Choroid plexus epithelial cell (primary cell): Measurements from ENCODE around the gene C10orf95.
"Not testable (repeated sequence)": the region's sequence is repeated elsewhere in the genome, so short reads cannot be mapped to it uniquely, and the experiment has no call there.

Experiments used
- DNase-seq: peaks from one replicate; pipeline ENCODE4 v3.0.0-alpha.2; 2010; ENCODE audit warnings: low read depth
- H3K4me3 ChIP-seq: 2 replicates; pipeline ENCODE4 v1.5.1; 2011; ENCODE audit warnings: low read depth, mild to moderate bottlenecking, control low read depth, low read length, moderate library complexity
- CTCF ChIP-seq: conservative IDR thresholded peaks from 2 replicates; pipeline ENCODE4 v1.5.1; 2011; ENCODE audit warnings: low read depth, mild to moderate bottlenecking, control low read depth, inconsistent platforms, low read length, moderate library complexity

The C10orf95 gene

GRCh38 chr10:102455893-102456471, 4.6 kb upstream of the C10orf95 start:
- TF ChIP-seq CTCF: no peak
- no peak overlapping the region for H3K4me3 ChIP-seq
- peak; percentile 92 for DNase-seq

- not testable (repeated sequence) for H3K4me3 ChIP-seq, DNase-seq
Observed at GRCh38 chr10:102454662-102455487, 3.5 kb upstream of the C10orf95 start.

GRCh38 chr10:102453502-102453901, 2.2 kb upstream of the C10orf95 start:
- no peak overlapping the region for H3K4me3 ChIP-seq
- no peak for TF ChIP-seq CTCF
- DNase-seq: no peak

DNA sequence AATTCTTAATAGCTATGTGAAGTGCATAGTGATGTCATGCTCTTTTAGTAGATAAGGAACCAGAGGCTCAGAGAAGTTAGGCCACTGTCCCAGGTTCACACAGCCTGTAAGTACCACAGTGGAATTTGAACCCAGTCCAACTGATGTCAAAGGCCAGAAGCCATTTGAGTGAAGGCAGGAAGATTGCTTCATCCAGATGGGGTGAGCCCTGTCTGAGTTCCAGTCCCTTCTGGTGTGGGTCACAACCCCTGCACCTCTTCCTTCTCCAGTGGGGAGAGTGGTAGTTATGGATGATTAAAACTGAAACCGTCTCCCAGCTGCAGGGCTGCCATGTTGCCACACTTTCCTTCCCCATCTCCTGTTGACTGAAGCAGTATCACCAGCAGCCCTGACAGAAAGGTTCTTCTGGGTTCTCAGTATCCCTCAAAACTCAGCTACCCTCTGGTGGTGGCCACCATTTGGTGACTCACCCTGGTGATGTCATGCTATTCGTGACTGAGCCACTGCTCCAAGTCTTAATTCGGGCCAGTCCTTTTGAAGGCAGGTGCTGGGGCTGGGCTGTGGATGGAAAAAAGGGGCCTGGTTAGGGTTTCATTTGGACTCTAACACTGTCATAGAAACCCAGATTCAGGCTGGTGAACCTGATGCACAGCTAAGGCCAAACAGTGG, 1.5 kb upstream of the C10orf95 start:
- DNase-seq: peak; percentile 56
- no peak for TF ChIP-seq CTCF
- H3K4me3 ChIP-seq: no peak overlapping the region

GRCh38 chr10:102450374-102451104, 804 bp downstream of the C10orf95 start:
- peak overlapping the region; percentile 75 for H3K4me3 ChIP-seq
- peak; percentile 71 for DNase-seq
- TF ChIP-seq CTCF: no peak

DNA sequence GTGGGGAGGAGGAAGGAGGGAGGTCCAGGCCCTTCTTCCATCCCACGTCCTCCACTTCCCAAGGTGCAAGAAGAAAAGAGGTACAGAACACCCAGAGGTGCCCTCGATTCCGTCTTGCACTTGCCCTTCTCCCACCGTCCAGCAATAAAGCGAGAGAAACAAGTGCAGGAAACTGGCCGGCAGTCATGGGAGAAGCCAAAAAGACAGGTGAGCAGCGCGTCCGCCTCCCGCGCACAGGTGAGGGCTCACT, 1.3 kb downstream of the C10orf95 start:
- DNase-seq: no peak
- no peak for TF ChIP-seq CTCF
- peak overlapping the region; percentile 75 for H3K4me3 ChIP-seq
